ENCODE results near the gene LRPAP1.

The LRPAP1 gene

DNA sequence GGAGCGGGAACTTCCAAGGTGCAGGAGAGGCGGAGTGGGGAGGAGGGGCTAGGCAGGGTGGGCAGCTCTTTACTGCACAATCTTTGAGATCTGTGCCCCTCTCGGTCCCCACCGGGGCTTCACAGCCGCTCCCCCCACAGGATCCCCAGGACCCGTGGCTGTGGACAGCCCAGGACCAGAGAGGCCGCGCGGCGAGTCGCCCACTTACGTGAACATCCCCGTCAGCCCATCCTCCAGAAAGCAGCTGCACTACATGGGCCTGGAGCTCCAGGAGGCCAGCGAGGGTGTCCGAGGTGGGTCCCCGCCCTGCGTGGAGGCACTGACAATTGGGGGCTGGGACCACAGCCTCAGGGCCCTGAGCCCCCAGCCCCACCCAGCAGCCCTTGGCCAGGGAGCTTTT is 32.1 kb downstream of the LRPAP1 start:
- DNase-seq (ENCODE audit: low spot score), result no peak

DNA sequence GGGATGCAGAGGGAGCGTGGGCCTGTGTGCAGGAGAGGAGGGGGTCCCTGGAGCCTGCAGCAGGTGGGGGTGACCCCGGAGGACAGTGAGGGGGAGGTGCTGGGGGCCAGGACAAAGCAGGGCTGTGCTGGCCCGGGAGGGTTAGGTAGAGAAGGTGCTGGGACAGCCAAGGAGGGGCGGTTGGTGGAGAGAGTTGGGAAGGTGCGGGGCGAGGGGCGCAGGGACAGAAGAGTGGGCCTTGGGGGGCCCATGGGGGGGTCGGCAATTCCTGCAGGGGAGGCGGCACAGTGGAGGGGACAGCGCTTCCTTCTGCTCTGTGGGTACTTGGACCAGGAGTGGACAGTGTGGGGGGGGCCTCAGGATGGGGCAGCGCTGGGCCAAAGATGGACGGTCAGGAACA is 32.5 kb downstream of the LRPAP1 start:
- DNase-seq (ENCODE audit: low spot score), result no peak

DNA sequence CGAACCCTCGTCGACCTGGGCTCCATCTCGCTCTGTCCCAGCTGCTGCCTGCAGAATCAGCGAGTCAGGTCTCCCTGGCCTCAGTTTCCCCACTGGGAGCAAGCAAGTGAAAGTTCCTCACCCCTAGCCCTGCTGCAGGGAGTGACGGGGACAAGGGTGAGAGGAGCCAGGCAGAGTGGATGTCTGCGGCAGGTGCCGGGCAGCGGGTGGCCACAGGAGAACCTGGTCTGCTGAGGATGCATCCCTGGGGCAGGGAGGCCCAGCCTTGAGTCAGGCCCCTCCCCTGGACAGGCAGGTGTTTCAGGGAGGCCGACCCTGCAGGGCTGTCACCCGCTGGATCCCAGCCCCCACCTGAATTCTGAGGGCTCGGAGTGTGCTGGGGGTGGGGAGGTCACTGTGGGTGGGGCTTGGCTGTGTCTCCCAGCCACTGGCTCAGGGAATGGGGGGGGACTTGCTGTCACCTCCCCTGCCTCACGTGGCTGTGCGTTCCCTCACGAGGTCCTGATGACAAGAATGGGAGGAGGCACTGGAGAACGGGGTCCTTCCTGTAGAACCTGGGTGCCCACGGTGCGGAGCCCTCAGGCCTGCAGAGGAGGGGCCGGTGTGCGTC is 33.2 kb downstream of the LRPAP1 start:
- no peak for DNase-seq (ENCODE audit: low spot score)

DNA sequence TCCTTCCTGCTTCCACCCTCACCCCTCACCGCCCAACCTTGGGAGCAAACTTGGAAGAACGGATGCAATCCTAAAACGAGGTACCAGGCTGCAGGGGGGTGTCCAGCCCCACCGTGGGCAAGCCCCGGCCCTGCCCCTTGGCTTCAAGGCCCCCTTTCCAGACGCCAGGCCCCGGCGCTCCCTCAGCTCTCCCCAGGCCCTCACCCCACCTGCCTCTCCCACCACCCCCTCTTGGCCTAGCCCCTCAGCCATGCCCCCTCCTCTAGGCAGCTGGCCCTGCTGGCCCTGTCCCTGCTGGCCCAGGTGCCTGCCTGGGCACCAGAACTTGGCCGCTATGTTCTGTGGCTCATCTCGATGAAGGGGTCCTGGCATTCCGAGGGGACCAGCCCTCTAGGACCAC is 33.8 kb downstream of the LRPAP1 start:
- DNase-seq (ENCODE audit: low spot score), result no peak

DNA sequence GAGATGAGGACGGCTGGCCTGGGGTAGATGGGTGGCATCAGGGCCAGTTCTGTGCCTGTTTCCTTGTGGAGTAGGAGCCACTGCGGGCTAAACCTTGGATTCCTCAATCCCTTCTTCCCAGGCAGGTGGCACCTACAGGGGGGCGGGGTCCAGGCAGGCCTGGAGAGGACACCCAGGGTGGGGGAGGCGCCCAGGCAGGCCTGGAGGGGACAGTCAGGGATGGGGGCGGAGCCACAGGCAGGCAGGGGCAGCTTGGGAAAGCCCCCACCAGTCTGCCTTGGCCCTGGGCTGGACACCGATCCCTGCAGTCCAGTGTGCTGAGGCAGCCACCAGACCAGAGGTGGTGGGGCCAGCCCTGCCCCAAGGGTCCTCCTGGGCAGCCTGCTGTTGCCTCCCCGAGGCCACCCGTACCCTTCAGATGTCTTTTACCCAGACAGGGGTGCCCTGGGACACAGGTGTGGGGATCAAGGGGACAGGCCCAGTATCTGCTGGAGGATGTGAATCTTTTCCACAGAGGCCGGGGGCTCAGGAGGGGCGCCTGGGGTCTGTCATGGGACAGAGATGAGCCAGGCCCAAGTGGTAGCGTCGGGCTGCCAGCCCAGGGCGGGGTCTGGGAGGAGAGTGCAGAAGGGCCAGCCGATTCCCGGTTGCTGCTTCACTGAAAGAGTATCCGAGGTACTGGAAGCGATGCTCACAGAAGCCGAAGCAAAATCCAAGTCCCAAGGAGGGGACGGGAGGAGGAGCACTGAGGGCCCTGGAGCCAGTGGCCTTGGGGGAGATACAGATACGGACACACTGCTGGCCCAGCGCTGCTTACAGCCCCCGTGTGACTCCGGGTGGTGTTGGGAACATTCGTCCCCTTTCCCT is 34.5 kb downstream of the LRPAP1 start:
- no peak for DNase-seq (ENCODE audit: low spot score)

DNA sequence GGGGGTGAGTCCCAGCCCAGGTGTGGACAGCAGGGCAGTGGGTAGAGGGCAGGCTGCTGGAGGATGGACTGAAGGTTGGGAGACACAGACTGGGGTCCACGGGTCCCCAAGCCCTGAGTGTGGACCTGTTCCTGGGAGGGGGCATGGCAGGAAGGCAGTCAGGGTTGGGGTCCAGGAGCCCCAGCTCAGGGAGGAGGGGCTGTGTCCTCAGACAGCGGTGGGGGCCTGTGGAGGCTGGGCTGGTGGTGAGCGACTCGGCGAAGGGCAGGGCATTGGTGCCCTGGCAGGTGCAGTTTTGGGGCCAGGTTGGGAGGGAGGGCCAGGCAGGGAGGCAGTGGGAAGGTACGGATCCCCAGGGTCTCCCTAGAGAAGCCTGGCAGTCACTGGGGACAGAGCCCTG is 35.1 kb downstream of the LRPAP1 start:
- DNase-seq (ENCODE audit: low spot score), result no peak

DNA sequence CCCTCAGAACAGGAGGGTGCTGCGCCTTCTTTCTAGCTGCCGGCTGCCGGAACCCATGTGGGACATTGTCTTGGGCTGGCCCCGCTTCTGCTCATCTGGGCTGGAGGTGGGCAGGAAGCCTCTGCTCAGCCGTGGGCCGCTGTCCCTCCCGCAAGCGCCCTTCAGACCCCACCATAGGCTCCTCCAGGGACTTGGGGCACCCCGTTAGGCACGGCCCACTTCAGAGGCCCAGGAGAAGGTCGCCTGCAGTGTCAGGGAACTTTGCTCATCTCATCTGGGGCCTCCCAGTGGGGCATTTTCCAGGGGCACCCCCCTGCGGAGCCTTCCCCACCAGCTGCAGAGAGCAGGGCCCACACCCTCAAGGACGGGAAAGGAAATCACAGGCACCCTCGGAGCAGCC is 36.2 kb downstream of the LRPAP1 start:
- no peak for DNase-seq (ENCODE audit: low spot score)

DNA sequence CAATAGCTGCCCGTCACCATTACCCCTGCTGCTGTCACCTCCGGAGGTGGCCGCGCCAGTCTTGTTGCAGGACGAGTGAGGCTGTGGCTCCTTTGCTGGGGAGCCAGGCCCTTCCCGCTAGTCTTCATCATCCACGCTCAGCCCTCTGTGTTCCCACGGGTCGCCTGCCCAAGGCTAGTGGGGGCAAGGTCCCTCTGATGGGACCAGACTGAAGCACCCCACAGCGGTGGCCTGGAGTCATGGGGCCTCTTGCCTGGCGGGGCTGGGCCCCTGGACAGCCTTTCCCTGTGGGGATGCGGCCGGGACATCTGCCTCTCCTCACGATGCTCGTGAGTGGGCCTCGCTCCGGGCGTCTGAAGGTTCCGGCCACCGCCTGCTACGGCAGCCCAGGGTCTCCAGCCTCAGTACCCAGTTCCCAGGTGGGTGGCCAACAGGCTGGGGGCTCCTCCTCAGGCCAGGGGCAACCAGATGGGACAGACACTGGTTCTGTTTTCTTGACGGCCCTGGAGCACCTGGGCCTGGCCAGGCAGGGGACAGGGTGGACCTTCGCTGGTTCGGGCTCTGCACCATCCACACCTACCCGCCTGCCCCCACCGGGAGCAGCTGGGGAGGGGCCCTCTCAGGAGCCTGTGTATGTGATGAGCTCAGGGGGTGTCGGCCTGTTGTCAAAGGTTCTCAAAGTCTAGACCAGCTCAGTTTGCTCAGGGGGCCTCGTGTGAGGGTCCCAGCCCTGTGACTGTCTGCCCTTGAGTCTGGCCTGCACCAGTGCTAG is 36.8 kb downstream of the LRPAP1 start:
- DNase-seq (ENCODE audit: low spot score), result no peak

DNA sequence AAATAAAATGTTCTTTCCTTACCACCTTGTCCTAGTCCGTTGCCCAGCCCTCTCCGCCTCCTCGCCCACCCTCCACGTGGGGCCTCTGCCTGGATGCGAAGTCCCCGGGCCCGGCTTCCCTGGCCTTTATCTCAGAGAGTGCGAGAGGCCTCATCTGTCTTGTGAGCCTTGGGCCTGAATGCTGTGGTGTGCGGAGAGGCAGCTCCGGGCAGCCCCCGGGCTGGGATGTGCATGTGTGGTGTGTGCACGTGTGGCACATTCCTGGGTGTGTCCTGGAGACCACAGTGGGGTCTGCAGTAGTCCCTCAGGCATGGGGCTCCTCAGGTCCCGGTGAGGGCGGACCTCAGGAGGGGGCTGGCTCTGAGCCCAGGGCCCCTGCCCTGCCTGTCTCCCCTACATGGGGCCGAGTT is 37.8 kb downstream of the LRPAP1 start:
- no peak for DNase-seq (ENCODE audit: low spot score)

DNA sequence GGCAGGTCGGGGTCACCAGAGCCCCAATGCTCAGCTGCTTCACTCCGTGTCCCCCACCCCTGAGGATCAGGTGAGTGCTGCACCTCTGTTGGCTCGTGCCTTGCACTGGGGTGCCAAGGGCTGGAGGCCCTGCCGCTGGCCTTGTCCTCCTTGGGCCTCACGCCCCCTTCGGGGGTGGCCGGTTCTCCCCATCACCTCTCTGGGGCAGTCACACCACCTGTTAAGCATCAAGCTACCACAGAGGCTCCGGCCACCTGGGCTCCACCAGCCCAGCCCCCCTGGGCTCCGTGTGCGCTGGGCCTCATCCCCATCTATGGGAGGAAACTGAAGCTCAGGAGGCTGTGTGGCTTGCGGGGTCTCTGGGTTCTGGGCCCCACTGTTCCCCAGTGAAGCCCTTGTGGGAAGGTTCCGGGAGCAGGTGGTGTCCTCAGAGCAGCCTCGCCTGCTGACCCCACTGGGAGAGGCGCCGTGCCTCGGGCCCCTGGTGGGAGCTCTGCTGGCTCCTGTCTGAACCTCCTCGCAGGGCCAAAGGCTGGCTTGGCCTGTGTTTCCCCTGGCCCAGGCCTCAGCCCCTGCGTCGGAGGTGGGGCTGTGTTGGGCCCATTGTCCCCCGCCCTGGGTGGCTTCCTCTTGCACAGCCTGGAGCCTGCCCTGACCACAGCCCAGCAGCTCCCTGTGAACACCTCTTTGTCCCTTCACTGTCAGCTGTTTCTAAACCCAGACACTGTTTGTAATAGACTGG is 38.3 kb downstream of the LRPAP1 start:
- DNase-seq (ENCODE audit: low spot score), result no peak

DNA sequence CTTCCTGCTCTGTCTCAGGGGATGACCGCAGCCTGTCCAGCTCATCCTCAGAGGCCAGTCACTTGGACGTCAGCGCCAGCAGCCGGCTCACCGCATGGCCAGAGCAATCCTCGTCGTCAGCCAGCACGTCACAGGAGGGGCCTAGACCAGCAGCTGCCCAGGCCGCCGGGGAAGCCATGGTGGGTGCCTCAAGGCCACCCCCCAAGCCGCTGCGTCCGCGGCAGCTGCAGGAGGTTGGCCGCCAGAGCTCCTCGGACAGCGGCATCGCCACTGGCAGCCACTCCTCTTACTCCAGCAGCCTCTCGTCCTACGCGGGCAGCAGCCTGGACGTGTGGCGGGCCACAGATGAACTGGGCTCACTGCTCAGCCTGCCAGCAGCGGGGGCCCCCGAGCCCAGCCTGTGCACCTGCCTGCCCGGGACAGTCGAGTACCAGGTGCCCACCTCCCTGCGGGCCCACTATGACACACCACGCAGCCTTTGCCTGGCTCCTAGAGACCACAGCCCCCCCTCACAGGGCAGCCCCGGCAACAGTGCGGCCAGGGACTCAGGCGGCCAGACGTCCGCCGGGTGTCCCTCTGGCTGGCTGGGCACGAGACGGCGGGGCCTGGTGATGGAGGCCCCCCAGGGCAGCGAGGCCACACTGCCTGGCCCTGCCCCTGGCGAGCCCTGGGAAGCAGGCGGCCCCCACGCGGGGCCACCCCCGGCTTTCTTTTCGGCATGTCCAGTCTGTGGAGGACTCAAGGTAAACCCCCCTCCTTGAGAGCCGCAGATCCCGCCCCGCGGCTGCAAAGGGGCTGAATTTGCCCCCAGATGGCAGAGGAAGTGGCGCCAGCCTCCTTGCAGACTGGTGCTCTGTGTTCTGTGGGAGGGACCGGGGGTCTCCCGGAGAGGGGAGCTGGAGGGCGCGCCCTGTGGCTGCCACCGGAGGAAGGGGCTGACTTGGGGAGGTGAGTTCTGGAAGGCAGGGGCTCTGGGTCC is 39.2 kb downstream of the LRPAP1 start:
- no peak for DNase-seq (ENCODE audit: low spot score)

DNA sequence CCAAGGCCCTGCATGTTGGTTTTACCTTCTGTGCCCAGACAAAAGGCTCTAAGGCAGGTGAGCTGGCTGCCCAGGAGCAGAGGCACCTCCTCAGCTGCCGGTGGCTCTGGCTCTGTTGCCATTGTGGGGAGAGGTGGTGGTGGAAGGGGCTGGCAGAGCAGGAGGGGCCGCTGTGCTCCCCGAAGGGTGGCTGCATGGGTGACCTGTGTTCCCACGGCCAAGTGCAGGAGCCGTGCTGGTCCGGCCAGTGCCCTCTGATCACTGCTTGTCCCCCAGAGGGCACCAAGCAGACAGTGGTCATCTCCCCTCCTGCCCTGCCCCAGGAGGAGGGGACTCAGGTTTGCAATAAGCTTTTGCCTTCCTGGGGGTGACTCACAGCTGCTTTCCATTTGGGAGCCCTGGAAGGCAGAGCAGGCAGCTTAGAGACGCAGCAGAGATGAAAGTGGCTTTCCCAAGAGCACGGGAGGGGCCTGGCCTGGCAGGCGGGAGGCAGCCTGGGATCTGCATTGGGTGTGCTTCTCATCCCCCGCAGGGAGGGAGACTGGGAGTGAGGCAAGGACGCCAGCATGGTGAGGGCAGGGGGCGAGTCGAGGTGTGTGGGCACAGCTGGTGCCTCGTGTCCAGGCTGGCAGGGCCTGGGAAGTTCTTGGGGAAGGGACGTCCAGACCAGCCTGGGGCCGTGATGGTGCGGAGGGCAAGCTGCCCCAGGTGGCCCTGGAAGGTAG is 40.4 kb downstream of the LRPAP1 start:
- DNase-seq (ENCODE audit: low spot score), result no peak

DNA sequence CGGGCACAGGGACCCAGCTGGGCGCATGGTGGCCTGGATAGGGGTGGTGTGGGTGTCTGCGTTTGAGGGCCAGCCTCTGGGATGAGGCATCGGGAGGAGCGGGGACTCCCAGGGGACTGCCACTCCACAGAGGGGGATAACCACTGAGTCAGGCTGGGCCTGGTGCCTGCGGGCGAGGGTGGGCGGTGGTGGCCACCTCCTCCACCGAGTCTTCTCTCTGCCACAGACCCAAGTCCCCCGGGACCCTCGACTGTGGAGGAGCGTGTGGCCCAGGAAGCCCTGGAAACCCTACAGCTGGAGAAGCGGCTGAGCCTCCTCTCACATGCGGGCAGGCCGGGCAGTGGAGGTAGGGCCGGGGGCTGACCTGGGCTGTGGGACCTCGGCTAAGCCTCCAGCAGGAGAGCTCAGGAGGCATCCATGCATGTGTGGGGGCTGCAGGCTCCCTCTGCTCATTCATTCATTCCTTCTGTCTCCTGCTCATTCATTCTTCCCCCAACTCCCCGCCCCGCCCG is 42.7 kb downstream of the LRPAP1 start:
- DNase-seq (ENCODE audit: low spot score), result no peak

DNA sequence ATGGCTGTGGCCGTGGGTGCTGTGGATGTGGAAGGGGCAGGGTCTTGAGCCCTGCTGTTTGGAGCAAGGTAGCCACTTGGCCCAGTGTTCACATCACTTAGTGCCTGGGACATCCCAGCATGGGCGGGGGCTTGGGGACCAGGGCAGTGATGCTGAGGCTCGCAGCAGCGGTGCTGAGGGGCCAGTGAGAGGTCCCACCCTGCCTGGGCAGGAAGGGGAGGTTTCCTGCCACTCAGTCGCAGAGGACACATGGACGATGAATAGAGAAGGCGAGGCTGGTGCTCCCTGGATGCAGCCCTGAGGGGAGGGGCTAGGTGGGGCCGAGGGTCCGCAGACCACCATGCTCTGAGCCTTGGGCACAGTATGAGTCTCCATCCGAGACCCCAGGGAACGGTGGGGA is 43.4 kb downstream of the LRPAP1 start:
- no peak for DNase-seq (ENCODE audit: low spot score)

DNA sequence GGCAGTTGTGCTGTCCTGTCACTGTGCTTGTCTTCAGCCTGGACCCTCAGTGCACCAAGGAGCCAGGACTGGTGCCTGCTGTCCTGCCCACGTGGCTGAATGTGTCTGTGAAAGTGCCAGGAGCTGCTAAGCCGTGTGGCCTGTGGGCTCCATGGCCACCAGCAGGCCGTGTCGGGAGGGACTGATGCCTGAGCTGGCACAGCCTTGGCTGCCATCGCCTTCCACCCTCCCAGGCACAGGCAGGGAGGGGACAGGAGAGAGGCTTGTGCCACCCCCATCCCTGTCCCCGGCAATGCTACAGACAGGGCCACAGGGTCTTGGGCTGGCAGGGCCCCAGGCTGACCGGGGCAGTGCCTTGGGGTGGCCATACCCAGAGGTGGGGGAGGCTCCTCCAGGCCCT is 44.4 kb downstream of the LRPAP1 start:
- DNase-seq (ENCODE audit: low spot score), result no peak

DNA sequence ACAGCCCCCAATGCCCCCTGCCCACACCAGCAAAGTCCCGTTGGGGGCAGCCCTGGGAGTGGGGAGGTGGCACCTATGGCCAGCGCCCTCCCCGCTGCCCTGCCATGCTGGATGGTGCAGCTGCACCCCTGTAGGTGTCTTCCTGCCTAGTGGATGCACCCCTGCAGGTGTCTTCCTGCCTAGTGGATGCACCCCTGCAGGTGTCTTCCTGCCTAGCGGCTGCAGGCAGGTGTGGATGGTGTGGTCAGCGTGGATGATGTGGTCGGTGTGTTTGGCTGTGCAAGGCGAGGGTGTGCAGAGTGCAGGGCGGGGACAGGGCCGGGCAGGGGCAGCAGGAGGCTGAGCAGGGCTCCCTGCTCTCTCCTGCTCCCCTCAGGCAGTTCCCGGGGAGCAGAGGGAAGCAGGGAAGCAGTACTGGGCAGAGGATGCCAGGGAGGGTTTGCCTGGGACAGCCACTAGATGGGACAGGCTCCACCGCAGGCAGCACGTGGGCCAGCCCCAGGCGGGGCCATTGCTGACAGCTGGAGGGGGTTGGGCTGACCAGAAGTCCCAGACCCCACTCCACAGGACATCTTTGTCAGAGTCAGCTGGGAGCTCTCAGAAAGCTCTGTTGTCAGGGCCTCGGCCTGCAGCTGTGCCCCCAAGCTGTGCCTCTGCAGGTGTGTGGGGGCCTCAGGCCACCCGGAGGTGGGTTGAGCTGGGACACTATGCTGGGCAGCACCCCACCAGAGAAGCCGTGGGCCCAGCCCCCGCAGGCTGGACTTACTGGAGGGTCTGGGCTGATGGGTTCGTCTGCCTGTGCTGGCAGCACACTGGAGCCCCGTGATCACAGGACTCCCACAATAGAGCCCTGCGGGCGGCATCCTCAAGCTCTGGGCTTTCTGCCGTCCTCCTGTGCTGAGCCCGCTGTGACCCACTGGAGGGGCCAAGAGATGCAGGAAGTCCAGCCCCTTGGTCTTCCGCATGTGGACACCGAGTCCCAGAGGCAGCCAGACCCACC is 45.4 kb downstream of the LRPAP1 start:
- no peak for DNase-seq (ENCODE audit: low spot score)

DNA sequence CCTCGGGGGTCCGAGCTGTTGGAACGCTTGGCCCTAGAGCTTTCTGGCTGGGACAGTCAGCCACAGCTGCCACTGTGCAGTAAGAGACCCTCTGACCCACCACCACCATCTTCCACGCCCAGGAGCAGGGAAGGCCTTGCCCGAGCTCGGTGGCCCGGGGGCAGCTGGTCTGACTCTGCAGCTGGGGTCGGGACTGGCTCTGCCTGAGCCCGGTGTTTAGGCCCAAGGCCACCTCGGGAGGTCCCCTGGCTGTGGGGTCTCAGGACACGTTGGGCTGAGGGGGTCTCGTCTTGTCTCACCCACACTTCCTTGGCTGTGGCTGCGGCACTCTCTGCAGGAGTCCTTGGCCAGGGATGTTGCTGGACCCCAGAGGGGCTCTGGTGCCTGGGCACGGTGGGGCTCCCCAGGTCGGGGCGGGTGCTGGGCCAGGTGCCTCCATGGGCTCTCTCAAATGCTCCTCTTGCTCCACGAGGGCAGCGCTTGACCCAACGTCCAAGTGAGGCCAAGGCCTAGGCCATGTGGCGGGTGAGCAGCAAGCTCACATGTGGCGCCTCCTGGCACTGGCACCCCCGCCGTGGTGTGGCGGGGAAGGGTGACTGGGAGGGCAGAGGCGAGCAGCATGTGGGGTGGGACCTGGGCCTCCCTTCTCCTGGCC is 46.2 kb downstream of the LRPAP1 start:
- no peak for DNase-seq (ENCODE audit: low spot score)

DNA sequence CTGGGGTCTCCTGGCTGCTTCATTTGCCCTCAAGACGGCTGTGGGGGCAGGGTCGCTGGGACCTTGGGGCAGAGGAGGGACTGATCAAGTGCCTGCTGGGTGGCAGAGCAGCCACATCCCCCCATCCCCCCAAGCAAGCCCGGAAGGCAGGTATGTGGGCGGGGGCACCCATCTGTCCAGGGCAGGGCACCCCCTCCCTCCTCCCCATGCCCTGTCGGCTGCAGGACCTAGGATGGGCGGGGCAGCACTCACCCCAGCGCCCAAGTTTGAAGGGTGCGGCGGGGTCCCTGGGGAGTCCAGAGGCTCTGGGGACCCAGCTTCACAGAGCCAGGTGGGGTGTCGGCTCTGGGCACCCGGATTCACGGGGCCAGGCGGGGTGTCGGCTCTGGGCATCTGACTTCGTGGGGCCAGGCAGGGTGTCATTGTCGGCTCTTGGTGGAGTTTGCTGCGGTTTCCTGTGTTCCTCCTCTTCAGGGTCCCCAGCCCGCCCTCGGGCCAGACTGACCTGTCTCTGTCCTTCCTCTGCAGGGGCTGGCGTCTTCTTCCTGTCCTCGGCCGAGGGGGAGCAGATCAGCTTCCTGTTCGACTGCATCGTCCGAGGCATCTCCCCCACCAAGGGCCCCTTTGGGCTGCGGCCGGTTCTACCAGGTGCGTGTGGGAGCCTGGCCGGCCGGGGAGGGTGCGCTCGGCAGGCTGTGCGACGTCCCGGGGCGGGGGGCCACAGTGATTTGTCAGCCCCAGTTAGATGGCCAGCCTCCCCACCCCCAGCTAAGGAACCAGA is 47.0 kb downstream of the LRPAP1 start:
- DNase-seq (ENCODE audit: low spot score), result no peak
